Spleen (tissue), 7 donors: ENCODE measurements around the gene ARHGAP28.

ENCODE experiments used
- CTCF ChIP-seq, 11 experiments: fragments of 200-600 bp in 7 of 11; fragments of 450-650 bp in 4 of 11; sonication (generic) in 4 of 11; IDR thresholded peaks in 8 of 11; conservative IDR thresholded peaks in 3 of 11; 1 replicate in 7 of 11; 2 replicates in 4 of 11; pipeline versions ENCODE4 v1.4.0 to v1.8.0; 2016 to 2021; ENCODE audit warnings: antibody characterized with exemption in 11 of 11, inconsistent platforms in 4 of 11, mild to moderate bottlenecking in 1 of 11
- POLR2AphosphoS5 ChIP-seq, 3 donors: sonication (generic); formaldehyde crosslinking; IDR thresholded peaks; one replicate each; pipeline ENCODE4 v1.5.1; 2017; ENCODE audit warnings: antibody characterized with exemption in 3 of 3
- donor health status: DM: no; HTN: no; CAD: no; lungs with moderate emphysema.
- donor health status: DM: no; HTN: no; CAD: no.
- donor health status: DM: no; HTN: no; CAD: no.

GRCh38 chr18:6923220-6923619, 193.7 kb downstream of the ARHGAP28 start:
- no peak for TF ChIP-seq CTCF (IDR thresholded peaks at IDR 0.05 in 8 of 11, conservative IDR thresholded peaks at IDR 0.05 in 3 of 11)
- TF ChIP-seq POLR2AphosphoS5 (IDR thresholded peaks at IDR 0.05): no peak
